ENCODE results near the gene ADIPOR1.

- no peak for TF ChIP-seq EZH2 (IDR thresholded peaks at IDR 0.05; ENCODE audit: insufficient read depth, poor library complexity, severe bottlenecking)
- no peak for TF ChIP-seq EZH2phosphoT487 (IDR thresholded peaks at IDR 0.05; ENCODE audit: insufficient read depth, low read depth)
Observed at GRCh38 chr1:202998836-202999750, 41.0 kb upstream of the ADIPOR1 start.

All from GM23248 (cell line).